Measurements from ENCODE around the gene ROBO2.

ROBO2 gene

DNA sequence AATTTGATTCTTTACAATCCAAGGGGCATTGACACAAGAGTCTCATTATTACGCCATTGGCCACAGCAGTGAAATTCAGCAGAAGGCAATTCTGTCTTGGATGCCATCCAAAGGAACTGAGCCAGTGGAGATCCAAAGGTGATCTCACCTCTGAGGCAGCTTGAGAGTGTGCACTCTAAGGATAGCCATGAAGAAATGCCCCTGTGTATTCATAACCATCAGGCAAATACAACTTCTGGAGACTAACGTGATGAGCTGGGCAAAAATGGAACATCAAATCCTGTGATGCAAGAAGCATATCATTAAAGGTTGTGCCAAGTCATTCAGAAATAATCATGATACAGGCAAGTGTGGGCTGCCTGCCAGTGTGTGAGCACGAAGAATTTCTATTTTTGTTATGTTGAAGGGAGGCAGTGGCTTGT lies 41.4 kb downstream of the ROBO2 start:
- DNase-seq (ENCODE audit: insufficient read length, low spot score) (no peak), FAIRE-seq (no peak)
- TF ChIP-seq, protein P1, sequence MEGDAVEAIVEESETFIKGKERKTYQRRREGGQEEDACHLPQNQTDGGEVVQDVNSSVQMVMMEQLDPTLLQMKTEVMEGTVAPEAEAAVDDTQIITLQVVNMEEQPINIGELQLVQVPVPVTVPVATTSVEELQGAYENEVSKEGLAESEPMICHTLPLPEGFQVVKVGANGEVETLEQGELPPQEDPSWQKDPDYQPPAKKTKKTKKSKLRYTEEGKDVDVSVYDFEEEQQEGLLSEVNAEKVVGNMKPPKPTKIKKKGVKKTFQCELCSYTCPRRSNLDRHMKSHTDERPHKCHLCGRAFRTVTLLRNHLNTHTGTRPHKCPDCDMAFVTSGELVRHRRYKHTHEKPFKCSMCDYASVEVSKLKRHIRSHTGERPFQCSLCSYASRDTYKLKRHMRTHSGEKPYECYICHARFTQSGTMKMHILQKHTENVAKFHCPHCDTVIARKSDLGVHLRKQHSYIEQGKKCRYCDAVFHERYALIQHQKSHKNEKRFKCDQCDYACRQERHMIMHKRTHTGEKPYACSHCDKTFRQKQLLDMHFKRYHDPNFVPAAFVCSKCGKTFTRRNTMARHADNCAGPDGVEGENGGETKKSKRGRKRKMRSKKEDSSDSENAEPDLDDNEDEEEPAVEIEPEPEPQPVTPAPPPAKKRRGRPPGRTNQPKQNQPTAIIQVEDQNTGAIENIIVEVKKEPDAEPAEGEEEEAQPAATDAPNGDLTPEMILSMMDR (IDR thresholded peaks at IDR 0.05; ENCODE audit: insufficient read depth, missing control alignments) = no peak

- TF ChIP-seq, protein P1 (IDR thresholded peaks at IDR 0.05; ENCODE audit: insufficient read depth, missing control alignments) = no peak
- FAIRE-seq (no peak), DNase-seq (ENCODE audit: insufficient read length, low spot score) (no peak)
Measured at GRCh38 chr3:77084511-77084910, 44.6 kb downstream of the ROBO2 start.

GRCh38 chr3:77086408-77086807 lies 46.5 kb downstream of the ROBO2 start:
- TF ChIP-seq, protein P1 (IDR thresholded peaks at IDR 0.05; ENCODE audit: insufficient read depth, missing control alignments) = no peak
- FAIRE-seq (no peak), DNase-seq (ENCODE audit: insufficient read length, low spot score) (no peak)

DNA sequence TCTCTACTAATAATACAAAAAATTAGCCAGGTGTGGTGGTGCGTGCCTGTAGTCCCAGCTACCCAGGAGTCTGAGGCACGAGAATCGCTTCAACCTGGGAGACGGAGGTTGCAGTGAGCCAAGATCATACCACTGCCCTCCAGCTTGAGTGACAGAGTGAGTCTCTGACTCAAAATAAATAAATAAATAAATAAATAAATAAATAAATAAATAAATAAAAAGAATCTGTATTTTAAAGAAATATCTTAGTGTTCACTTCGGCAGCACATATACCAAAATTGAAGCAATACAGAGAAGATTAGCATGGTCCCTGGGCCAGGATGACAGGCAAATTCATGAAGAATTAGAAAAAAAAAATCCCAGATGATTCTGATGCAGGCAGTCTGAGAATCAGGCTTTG lies 51.9 kb downstream of the ROBO2 start:
- TF ChIP-seq, protein P1 (IDR thresholded peaks at IDR 0.05; ENCODE audit: insufficient read depth, missing control alignments) = no peak
- DNase-seq (ENCODE audit: insufficient read length, low spot score) = no peak
- no peak for FAIRE-seq

- TF ChIP-seq, protein P1 (IDR thresholded peaks at IDR 0.05; ENCODE audit: insufficient read depth, missing control alignments) = no peak
- no peak for DNase-seq (ENCODE audit: insufficient read length, low spot score)
- no peak for FAIRE-seq
Measured at GRCh38 chr3:77093101-77093500, 53.2 kb downstream of the ROBO2 start.

GRCh38 chr3:77096145-77096544 lies 56.2 kb downstream of the ROBO2 start:
- DNase-seq (ENCODE audit: insufficient read length, low spot score) = no peak
- no peak for FAIRE-seq
- TF ChIP-seq, protein P1 (IDR thresholded peaks at IDR 0.05; ENCODE audit: insufficient read depth, missing control alignments) = no peak

DNA sequence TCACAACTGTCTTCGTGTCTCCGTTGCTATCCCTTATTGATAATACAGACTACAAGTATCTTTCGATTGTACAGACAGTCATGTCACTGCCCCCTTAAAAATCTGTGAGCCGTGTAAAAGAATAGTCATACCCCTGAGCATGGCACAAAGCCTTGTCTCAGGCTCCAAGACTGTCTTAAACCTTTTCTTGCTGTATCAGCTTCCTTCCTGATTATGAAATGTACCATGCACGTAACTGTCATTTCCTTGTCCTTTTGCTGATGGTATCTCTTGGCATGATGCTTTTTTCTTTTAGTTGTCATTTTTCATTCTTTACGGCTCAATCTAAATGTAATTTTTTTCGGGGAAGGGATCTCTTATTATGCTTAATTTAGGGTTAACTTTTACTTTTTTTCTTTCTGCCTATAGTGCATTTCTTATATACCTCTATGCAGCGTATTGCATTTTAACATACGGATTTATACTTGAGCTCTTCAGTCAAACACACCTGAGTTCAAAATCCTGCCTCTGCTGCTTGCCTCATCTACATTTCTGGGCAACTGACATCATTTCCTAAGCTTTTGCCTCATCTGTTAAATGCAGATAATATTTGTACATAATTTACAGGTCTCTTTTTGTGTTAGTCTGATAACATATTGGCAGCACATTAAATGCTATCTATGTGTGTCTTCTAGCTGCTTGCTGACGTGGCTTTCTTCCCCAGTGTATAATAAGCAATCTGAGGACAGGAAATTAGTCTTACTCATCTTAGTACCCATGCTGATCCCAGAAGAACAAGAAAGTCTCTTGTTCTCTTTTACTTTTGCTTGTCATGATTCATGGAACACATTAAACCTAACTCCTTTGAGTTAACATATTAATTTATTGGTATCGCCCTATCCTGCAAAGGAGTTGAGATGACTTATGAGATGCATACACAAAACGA lies 57.3 kb downstream of the ROBO2 start:
- DNase-seq (ENCODE audit: insufficient read length, low spot score) (no peak), FAIRE-seq (no peak)
- TF ChIP-seq, protein P1 (IDR thresholded peaks at IDR 0.05; ENCODE audit: insufficient read depth, missing control alignments) = no peak

Measured in D721Med (cell line).